GM10847 (cell line): Measurements from ENCODE around the gene AP2B1.

Experiments used
- POLR2A ChIP-seq: IDR thresholded peaks from 2 replicates; pipeline ENCODE4 v1.6.1; 2011; ENCODE audit not compliant: insufficient read length; ENCODE audit errors: extremely low read depth

Gene AP2B1

DNA sequence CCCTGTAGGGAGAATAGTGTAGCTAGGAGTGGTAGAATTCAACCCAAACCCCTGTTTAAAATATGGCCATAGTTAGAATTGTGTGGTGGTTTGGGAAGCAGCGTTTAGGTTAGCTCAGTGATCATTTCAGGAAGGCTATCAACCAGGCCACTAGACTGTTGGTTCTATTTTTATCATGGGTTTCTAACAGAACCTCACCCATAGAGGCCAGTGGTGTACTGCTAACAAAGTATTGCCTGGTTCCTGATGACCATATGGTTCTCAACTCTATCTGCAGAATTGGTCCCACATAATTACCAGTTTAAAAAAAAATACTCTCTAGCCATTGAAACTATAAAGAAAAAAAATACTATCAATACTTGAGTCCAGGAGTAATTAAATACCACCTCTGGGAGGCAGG, 73.8 kb downstream of the AP2B1 start:
- TF ChIP-seq POLR2A: no peak

DNA sequence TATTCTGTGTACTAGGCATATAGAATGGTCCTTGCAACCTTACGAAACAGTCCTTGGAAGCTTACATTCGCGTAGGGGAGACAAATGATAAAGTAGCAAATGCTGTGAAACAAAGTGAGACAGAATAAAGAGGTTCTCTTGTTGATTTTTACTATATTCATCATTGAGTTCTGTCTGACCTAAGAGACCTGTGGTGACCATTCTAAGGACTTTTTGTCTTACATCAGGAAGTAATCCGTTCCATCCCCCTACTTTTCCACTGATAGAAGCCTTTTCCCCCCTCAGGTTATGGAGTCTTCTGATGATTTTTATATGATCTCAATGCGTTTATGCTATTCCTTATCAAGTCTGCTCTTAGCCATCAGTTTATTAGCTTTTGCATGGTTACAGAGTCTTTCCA, 77.6 kb downstream of the AP2B1 start:
- TF ChIP-seq POLR2A: no peak

DNA sequence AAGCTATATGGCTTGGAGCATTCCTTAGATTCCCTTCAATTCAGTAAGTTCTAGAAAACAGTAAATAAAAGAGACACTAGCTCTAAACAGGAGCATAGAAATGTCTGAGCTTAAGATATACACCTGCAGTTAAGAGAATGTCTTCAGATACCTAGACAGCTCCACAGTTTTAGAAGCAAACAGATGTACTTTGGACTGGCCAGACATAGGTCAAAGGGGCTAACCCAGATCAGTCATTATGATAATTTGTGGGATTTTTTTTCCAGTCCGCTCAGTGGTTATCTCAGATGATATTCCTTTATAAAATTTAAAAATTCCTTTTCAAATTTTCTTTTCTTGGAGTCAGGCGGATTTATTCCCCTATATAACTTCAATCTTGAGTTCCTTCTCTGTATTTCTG, 78.5 kb downstream of the AP2B1 start:
- no peak for TF ChIP-seq POLR2A

DNA sequence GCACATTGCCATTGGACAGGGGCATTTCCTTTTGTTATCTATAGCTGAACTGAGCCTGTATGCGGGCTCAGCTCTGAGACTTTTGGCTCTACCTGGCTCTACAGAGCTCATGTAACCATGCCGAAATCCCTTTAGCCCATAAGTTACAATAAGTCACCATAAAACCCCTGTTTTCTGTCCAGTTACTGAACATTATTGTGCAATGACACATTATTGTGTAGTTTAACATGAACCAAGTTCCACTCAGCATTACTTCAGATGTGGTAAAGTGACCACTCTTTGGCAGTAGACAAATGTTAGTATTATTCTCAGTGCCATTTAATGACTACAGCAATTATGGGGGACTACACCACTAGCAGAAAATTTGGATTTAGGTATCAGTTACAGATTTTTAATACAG, 78.9 kb downstream of the AP2B1 start:
- no peak for TF ChIP-seq POLR2A

DNA sequence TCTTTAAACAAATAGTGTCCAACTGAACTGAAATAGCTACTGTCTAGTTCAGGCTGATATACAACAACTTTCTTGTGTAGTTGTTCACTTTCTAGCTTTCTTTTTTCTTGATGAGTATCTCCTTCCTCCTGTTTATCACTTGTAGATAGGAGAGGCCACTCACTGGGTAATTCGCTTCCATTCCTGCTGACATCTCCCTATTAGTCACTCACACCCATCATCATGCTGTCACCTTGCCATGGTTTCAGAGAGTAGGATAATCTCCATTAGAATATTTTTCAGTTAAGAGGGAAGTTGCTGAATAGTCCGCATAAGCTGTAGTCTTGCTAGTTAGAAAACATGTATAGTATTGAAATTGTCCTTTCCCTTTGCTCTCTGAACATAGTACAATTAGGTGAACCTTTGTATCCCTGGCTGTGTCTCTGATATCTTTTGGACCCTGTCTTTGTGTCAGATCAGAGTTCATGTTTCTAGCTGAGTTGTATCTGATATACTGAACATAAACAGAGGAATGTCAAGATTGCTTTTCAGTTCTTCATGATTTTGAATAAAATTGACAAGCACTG, 79.9 kb downstream of the AP2B1 start:
- no peak for TF ChIP-seq POLR2A

DNA sequence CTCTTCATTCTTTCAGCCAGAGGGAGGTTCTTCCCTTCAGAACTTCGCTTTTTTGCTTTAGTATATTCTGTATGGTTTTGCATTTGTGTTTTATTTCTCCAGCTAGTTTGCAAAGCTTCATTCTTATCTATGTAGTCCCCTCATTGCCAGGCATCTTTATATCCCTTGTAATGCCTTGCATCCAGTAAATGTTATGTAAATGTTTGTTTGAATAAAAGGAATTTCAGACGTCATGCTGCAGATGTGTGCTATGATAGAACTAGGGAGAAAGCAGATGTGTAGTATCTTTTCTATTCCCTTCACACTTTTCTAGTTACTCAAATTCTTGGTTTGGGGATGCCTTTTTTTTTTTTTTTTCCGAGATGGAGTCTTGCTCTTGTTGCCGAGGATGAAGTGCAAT, 81.7 kb downstream of the AP2B1 start:
- no peak for TF ChIP-seq POLR2A

DNA sequence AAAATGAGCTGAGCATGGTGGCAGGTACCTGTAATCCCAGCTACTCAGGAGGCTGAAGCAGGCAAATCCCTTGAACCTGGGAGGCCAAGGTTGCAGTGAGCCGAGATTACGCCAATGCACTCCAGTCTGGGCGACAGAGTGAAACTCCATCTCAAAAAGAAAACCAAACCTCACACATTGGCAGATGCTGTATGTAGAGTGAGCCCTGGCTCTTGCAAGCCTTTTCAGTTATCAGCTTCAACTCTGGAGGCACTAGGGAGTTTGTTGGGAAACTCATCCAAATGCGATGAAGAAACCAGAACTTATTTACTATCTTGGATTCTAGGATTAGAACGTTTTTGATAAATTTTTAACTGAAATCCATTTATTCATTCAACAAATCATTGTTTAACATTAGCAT, 87.4 kb downstream of the AP2B1 start:
- no peak for TF ChIP-seq POLR2A

DNA sequence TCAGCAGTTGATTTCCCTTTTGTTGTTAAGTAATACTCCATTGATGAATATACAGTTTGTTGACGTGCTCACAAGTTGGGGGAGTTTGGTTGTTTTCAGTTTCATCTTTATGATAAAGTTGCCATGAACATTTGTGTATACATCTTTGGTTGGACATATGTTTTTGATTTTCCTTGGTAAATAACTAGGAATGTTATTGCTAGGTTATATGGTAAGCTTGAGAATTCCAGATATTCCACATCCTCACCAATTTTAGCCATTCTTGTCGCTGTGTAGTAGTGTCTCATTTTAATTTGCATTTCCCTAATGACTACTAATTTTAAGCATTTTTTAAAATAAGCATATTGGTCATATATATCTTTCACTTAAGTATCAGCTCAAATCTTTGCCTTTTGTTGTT, 89.3 kb downstream of the AP2B1 start:
- no peak for TF ChIP-seq POLR2A

DNA sequence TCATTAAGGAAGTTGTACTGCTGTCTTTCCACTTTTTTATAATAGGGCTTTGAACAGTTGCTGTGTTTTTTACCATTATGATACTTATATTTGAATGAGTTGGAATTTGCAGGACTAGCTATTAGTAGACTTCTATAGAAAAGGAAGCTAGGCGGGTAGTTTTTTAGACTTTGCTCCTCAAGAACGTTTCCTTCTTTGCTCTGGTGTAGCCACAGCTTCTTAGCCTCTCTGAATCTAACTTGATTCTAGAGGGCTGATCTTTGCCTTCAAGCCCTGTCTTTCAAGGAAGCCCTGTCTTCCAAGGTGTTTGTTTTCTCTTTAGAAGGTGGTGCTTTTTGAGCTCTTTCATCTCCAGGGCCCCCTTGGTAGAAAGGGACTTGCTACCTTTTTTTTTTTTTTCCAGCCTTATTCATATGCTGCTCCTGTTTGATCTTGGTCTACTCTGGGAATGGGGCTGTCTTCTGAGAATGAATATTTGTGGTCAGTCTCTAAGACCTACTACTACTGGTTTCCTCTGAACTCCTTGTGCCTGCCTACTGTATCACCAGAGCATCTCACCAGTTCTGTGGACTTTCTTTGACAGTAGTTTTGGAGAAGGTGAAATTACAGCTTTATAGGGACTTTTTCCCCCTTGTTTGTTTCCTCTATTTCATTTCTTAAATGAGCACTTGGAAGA, 92.0 kb downstream of the AP2B1 start:
- no peak for TF ChIP-seq POLR2A

DNA sequence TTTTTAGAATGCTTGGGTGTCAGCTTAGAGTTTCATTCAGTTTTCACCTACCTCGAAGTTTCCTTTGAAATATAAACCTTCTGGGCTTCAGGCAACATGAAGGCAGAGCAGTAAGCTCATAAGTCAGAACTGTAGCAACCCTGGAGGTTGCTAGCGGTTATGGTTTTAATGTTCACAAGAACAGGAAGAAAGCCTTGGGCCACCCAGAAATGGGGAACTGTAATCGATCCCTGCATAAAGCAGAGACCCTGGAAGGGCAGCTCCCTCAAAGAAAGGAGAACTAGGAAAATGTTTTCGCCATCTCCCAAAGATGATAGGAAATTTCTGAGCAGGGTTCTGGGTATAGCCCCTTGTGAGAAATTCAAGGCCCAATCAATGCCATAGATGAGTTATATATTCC, 96.5 kb downstream of the AP2B1 start:
- no peak for TF ChIP-seq POLR2A

DNA sequence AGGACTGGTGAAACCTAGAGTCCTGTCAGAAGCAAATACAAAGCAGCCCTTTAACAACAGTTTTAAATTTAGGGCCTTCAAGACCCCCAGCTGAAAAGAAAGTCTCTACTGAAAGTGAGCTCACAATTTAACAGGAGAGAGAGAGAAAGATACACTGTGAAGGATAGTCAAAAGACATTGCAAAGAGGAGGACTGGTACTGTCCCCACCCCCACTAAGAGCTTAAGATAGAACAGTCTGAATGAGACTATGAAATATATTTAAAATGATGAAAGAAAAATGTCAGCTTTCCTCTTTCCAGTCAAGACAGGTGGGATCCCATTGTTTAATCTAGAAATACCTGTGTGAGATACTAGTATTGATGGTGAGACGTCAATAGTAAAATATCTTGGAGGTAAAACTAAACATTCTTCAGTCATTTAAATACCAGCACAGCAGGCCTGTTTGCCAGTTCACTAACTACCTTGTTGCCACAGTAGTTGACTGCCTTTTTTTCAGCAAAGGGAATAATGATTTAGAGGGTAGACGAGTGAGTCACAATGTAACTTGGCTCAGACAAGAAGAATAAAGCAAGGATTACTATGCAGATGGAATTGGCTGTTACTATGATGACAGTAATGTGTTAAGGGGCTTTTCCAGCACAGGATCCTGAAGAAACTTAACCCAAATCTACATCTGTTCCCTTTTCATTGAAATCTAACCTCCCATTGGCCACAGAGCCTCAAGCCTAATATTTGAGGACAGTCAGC, 97.1 kb downstream of the AP2B1 start:
- no peak for TF ChIP-seq POLR2A

DNA sequence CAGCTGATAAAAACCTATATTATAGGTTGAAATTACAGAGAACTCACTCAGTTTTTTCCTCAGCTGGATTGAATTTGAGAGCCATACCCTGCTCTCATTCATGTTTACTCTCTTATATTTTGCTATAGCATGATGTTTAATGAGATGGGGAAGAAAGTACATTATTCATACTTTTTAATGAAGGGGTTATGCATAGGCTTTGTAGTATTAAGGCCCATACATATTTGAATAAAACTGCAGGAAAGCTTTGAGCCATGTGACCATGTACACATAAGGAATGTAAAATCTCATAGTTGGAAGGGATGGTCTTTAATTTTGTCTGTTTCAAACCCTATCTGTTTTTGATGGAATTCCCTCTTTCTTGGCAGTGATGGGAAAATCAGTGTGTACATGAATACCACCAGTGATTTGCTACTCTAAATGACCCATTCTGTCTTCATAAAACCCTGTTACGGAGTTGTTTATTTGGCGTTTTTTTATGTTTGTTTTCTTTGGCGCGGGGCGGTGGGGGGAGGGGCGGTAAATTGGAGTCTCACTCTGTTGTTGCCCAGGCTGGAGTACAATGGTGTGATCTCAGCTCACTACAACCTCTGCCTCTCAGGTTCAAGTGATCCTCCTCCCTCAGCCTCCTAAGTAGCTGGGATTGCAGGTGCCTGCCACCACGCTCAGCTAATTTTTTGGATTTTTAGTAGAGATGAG, 105.5 kb downstream of the AP2B1 start:
- TF ChIP-seq POLR2A: no peak

DNA sequence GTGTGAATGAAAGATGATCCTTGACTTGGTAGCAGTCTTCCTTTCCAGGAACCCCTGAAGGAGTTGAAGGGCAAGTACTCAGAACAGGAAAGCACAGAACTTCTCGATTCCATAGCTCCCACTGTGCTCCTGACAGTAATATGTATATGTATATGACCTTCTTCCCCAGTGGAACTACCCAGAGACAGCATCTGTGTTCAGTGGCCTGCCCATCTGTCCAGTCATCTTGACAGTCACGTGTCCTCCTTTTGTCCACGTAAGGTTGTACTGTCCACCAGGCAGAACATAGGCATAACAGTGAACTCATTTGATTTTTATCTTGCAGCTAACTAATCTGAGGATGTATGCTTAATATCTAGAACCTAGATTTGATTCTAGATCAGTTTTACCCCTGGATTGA, 106.5 kb downstream of the AP2B1 start:
- no peak for TF ChIP-seq POLR2A

DNA sequence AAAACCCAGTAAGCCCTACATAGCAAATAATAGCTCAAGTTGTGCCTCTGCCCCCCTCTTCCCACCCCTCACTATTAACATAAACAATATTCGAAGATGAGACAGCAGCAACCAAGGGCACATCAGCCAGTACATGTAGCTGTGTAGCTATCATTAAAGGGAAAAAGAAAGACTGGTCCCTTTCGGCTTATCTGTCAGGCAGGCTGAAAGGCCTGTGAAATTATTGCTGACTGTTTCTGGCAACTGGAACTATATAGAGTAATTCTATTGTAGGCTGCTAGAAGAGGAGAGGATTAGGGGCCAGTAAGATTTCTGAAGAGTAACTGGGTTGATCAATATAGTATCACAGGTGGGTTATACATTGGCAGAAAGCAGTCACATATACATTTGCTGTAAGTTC, 107.8 kb downstream of the AP2B1 start:
- no peak for TF ChIP-seq POLR2A

DNA sequence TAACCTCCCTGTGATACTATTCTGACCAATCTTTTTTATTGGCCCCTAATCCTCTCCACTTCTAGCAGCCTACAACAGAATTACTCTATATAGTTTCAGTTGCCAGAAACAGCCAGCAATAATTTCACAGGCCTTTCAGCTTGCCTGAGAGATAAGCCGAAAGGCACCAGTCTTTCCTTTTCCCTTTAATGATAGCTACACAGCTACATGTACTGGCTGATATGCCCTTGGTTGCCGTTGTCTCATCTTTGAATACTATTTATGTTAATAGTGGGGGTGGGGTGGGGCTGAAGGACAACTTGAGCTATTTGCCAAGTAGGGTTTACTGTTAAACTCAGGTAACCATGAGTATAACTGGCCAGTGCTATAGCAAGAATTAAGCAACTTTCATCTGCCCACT, 108.5 kb downstream of the AP2B1 start:
- TF ChIP-seq POLR2A: no peak

DNA sequence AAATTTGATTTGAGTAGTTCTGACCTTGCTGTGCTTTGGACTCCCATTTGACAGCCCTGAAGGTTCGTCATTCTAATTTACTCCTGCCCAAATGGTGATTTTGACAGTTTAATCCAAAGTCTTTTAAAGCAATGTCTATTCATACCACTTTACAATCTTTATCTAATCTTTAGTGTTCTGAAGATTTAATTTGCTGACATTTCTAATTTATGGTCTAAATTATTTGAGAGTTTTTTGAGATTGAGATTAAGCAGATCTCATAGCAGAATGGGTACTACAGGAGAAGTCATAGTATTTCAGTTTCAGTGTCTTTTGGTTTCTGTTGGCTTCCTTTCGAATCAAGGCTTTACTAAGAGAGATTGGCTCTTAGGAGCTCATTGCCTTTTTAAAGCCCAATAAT, 111.7 kb downstream of the AP2B1 start:
- no peak for TF ChIP-seq POLR2A
